ENCODE data around the gene POLR3E.
A peak's percentile ranks its signal among the peaks of the same experiment; 100 is the strongest.

The POLR3E gene

DNA sequence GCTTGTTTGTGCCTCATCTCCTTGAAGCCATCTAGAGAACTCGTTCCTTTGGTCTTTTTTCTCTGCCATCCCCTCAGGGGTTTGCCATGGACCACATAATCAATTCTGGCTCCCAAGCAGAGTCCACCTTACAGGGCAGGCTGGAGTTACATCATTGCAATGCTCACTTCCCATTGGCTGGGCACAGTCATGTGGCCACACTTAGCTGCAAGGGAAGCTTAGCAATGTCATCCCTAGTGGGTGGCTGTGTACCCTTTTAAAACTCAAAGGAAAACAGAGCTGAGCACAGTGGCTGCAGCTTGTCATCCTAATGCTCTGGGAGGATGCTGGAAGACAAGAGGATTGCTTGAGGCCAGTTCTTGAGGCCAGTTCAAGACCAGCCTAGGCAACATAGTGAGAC, 41.9 kb upstream of the POLR3E start:
- no CpG with 5 or more reads among the region's 1 CpG for WGBS, 2 donors (ENCODE audit: extremely low coverage in 2 of 2, insufficient read length in 2 of 2, insufficient replicate concordance in 1 of 2)
- no peak overlapping the region for H3K14ac ChIP-seq (ENCODE audit: low read length)
- H3K27me3 ChIP-seq (ENCODE audit: control insufficient read depth in 3 of 3, insufficient read depth in 3 of 3, low read depth in 1 of 3, low read length in 3 of 3): no peaks in the 10 kb centered on the region
- no peak overlapping the region for H2BK12ac ChIP-seq (ENCODE audit: low read length)
- H3K9me3 ChIP-seq (replicated peaks in 1 of 2; ENCODE audit: control insufficient read depth in 2 of 2, insufficient read depth in 1 of 2, low read depth in 1 of 2, low read length in 2 of 2): peaks cover 14 to 19% of the 10 kb centered on the region in 2 donors
- H3K4me3 ChIP-seq (ENCODE audit: low read length in 2 of 2): no peak overlapping the region
- DNase-seq (ENCODE audit: low spot score): no peak
- H4K8ac ChIP-seq (ENCODE audit: low read depth, low read length): no peak overlapping the region
- no peaks in the 10 kb centered on the region for H3K79me1 ChIP-seq (ENCODE audit: low read depth, low read length)
- H3K9ac ChIP-seq (ENCODE audit: low read depth, low read length, poor library complexity): no peak overlapping the region
- no peak overlapping the region for H2AK5ac ChIP-seq (ENCODE audit: low read depth, low read length)
- H3K36me3 ChIP-seq (replicated peaks in 1 of 2; ENCODE audit: control insufficient read depth in 2 of 2, insufficient read depth in 2 of 2, low read length in 2 of 2): peaks cover 29 to 55% of the 10 kb centered on the region in 2 donors
- no peak overlapping the region for H3K23ac ChIP-seq (ENCODE audit: low read depth, low read length, poor library complexity)
- no peaks in the 10 kb centered on the region for H3K4me1 ChIP-seq (ENCODE audit: control insufficient read depth in 2 of 2, insufficient read depth in 1 of 2, low read depth in 1 of 2, low read length in 2 of 2)
- H3K27ac ChIP-seq (replicated peaks; ENCODE audit: low read length): no peak overlapping the region
- H2BK15ac ChIP-seq (ENCODE audit: low read length): no peak overlapping the region
- no peak overlapping the region for H4K91ac ChIP-seq (ENCODE audit: low read depth, low read length, poor library complexity)
- no peak overlapping the region for H3K4ac ChIP-seq (ENCODE audit: low read length)
- no peak overlapping the region for H2AFZ ChIP-seq (ENCODE audit: low read length)
- no peak overlapping the region for H3K4me2 ChIP-seq (ENCODE audit: insufficient read depth, low read length, poor library complexity, severe bottlenecking)
- no peak overlapping the region for H2BK120ac ChIP-seq (ENCODE audit: low read depth, low read length)
- no peak overlapping the region for H2BK5ac ChIP-seq (ENCODE audit: low read length)
- no peak overlapping the region for H3K18ac ChIP-seq (ENCODE audit: low read length)

DNA sequence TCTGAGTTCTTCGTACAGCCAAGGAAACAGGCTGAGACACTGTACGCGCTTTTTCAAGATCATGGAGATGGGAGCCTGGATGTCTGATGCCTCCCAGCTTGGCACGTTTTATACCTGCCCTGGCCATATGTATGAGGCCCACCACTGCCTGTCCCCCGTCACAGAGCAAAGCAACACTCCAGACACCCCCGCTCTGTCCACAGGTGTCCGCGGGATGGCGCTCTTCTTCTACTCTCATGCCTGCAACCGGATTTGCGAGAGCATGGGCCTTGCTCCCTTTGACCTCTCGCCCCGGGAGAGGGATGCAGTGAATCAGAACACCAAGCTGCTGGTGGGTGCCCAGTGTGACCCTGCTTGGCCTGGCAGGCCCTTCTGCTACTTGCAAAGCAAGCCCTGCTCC, 39.8 kb upstream of the POLR3E start:
- Histone ChIP-seq H3K4me2 (ENCODE audit: insufficient read depth, low read length, poor library complexity, severe bottlenecking) (no peak overlapping the region), H2BK15ac (ENCODE audit: low read length) (no peak overlapping the region), H4K8ac (ENCODE audit: low read depth, low read length) (no peak overlapping the region), H3K18ac (ENCODE audit: low read length) (no peak overlapping the region), H2BK12ac (ENCODE audit: low read length) (no peak overlapping the region), H3K27me3 (ENCODE audit: control insufficient read depth in 3 of 3, insufficient read depth in 3 of 3, low read depth in 1 of 3, low read length in 3 of 3) (no peaks in the 10 kb centered on the region), H3K9ac (ENCODE audit: low read depth, low read length, poor library complexity) (no peak overlapping the region), H3K4me3 (ENCODE audit: low read length in 2 of 2) (no peak overlapping the region), H3K36me3 (replicated peaks in 1 of 2; ENCODE audit: control insufficient read depth in 2 of 2, insufficient read depth in 2 of 2, low read length in 2 of 2) (peaks cover 28 to 52% of the 10 kb centered on the region in 2 donors), H3K14ac (ENCODE audit: low read length) (no peak overlapping the region), H3K4ac (ENCODE audit: low read length) (no peak overlapping the region), H3K27ac (replicated peaks; ENCODE audit: low read length) (no peak overlapping the region), H3K23ac (ENCODE audit: low read depth, low read length, poor library complexity) (peak overlapping the region; percentile 53), H4K91ac (ENCODE audit: low read depth, low read length, poor library complexity) (no peak overlapping the region), H2AK5ac (ENCODE audit: low read depth, low read length) (no peak overlapping the region), H3K79me1 (ENCODE audit: low read depth, low read length) (no peaks in the 10 kb centered on the region), H3K9me3 (replicated peaks in 1 of 2; ENCODE audit: control insufficient read depth in 2 of 2, insufficient read depth in 1 of 2, low read depth in 1 of 2, low read length in 2 of 2) (peaks cover 18 to 22% of the 10 kb centered on the region in 2 donors), H3K4me1 (ENCODE audit: control insufficient read depth in 2 of 2, insufficient read depth in 1 of 2, low read depth in 1 of 2, low read length in 2 of 2) (no peaks in the 10 kb centered on the region), H2AFZ (ENCODE audit: low read length) (no peak overlapping the region), H2BK120ac (ENCODE audit: low read depth, low read length) (no peak overlapping the region), H2BK5ac (ENCODE audit: low read length) (no peak overlapping the region)
- no peak for DNase-seq (ENCODE audit: low spot score)
- no CpG with 5 or more reads among the region's 13 CpGs for WGBS, 2 donors (ENCODE audit: extremely low coverage in 2 of 2, insufficient read length in 2 of 2, insufficient replicate concordance in 1 of 2)

DNA sequence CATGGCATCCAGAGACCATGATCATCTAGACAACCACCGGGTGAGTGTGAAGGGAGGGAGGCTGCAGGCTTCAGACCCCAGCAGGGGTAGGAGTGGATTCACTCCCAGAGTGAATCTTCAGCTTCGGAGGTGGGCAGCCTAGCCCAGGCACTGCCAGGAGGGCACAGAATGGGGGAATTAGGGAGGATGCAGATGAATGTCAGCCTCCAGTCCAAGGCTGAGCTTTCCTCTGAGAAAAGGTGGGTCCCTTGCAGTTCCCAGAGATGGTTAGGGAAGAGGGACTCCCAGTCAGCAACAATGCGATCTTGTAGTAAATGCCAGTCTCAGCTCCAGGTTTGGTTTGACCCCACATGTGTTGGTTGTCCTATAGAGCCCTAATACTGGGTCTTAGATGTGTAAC, 36.7 kb upstream of the POLR3E start:
- no peak overlapping the region for H3K4me3 ChIP-seq (ENCODE audit: low read length in 2 of 2)
- H3K4me2 ChIP-seq (ENCODE audit: insufficient read depth, low read length, poor library complexity, severe bottlenecking): no peak overlapping the region
- peaks cover 14 to 16% of the 10 kb centered on the region in 2 donors for H3K9me3 ChIP-seq (replicated peaks in 1 of 2; ENCODE audit: control insufficient read depth in 2 of 2, insufficient read depth in 1 of 2, low read depth in 1 of 2, low read length in 2 of 2)
- H2BK15ac ChIP-seq (ENCODE audit: low read length): no peak overlapping the region
- DNase-seq (ENCODE audit: low spot score): no peak
- H3K36me3 ChIP-seq (replicated peaks in 1 of 2; ENCODE audit: control insufficient read depth in 2 of 2, insufficient read depth in 2 of 2, low read length in 2 of 2): peaks cover 25 to 51% of the 10 kb centered on the region in 2 donors
- WGBS, 2 donors (ENCODE audit: extremely low coverage in 2 of 2, insufficient read length in 2 of 2, insufficient replicate concordance in 1 of 2): no CpG with 5 or more reads among the region's 3 CpGs
- no peak overlapping the region for H2AFZ ChIP-seq (ENCODE audit: low read length)
- no peak overlapping the region for H3K18ac ChIP-seq (ENCODE audit: low read length)
- no peak overlapping the region for H2BK120ac ChIP-seq (ENCODE audit: low read depth, low read length)
- H3K14ac ChIP-seq (ENCODE audit: low read length): no peak overlapping the region
- H4K8ac ChIP-seq (ENCODE audit: low read depth, low read length): no peak overlapping the region
- H4K91ac ChIP-seq (ENCODE audit: low read depth, low read length, poor library complexity): no peak overlapping the region
- H3K27ac ChIP-seq (replicated peaks; ENCODE audit: low read length): no peak overlapping the region
- H3K23ac ChIP-seq (ENCODE audit: low read depth, low read length, poor library complexity): no peak overlapping the region
- H3K4me1 ChIP-seq (ENCODE audit: control insufficient read depth in 2 of 2, insufficient read depth in 1 of 2, low read depth in 1 of 2, low read length in 2 of 2): no peaks in the 10 kb centered on the region
- H3K4ac ChIP-seq (ENCODE audit: low read length): no peak overlapping the region
- no peaks in the 10 kb centered on the region for H3K27me3 ChIP-seq (ENCODE audit: control insufficient read depth in 3 of 3, insufficient read depth in 3 of 3, low read depth in 1 of 3, low read length in 3 of 3)
- H2BK5ac ChIP-seq (ENCODE audit: low read length): no peak overlapping the region
- H3K9ac ChIP-seq (ENCODE audit: low read depth, low read length, poor library complexity): no peak overlapping the region
- no peak overlapping the region for H2BK12ac ChIP-seq (ENCODE audit: low read length)
- no peak overlapping the region for H2AK5ac ChIP-seq (ENCODE audit: low read depth, low read length)
- H3K79me1 ChIP-seq (ENCODE audit: low read depth, low read length): no peaks in the 10 kb centered on the region

DNA sequence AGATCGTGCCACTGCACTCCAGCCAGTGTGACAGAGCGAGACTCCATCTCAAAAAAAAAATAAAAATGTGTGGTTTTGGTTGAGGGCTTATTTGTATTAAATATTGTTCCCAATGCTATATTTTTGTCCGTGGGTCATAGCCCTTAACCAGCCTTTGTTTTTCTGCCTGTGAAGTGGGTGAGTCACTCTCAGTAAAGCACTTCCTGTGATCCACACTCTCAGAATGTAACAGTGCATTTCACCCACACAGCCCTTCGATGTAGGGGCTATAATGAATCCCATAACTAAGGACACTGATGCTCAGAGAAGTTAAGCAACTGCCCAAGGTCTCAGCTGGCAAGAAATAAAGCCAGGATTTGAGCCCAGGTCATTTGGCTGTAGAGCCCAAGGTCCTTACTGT, 34.7 kb upstream of the POLR3E start:
- Histone ChIP-seq H3K79me1 (ENCODE audit: low read depth, low read length) (no peaks in the 10 kb centered on the region), H3K27me3 (ENCODE audit: control insufficient read depth in 3 of 3, insufficient read depth in 3 of 3, low read depth in 1 of 3, low read length in 3 of 3) (no peaks in the 10 kb centered on the region), H3K36me3 (replicated peaks in 1 of 2; ENCODE audit: control insufficient read depth in 2 of 2, insufficient read depth in 2 of 2, low read length in 2 of 2) (peaks cover 17 to 44% of the 10 kb centered on the region in 2 donors), H3K4me3 (ENCODE audit: low read length in 2 of 2) (no peak overlapping the region), H2AFZ (ENCODE audit: low read length) (no peak overlapping the region), H4K8ac (ENCODE audit: low read depth, low read length) (no peak overlapping the region), H3K4ac (ENCODE audit: low read length) (no peak overlapping the region), H3K9ac (ENCODE audit: low read depth, low read length, poor library complexity) (no peak overlapping the region), H2BK15ac (ENCODE audit: low read length) (no peak overlapping the region), H2BK5ac (ENCODE audit: low read length) (no peak overlapping the region), H3K23ac (ENCODE audit: low read depth, low read length, poor library complexity) (no peak overlapping the region), H3K18ac (ENCODE audit: low read length) (no peak overlapping the region), H4K91ac (ENCODE audit: low read depth, low read length, poor library complexity) (no peak overlapping the region), H3K4me1 (ENCODE audit: control insufficient read depth in 2 of 2, insufficient read depth in 1 of 2, low read depth in 1 of 2, low read length in 2 of 2) (no peaks in the 10 kb centered on the region), H3K9me3 (replicated peaks in 1 of 2; ENCODE audit: control insufficient read depth in 2 of 2, insufficient read depth in 1 of 2, low read depth in 1 of 2, low read length in 2 of 2) (peaks cover 11 to 15% of the 10 kb centered on the region in 2 donors), H3K4me2 (ENCODE audit: insufficient read depth, low read length, poor library complexity, severe bottlenecking) (no peak overlapping the region), H2BK120ac (ENCODE audit: low read depth, low read length) (no peak overlapping the region), H3K27ac (replicated peaks; ENCODE audit: low read length) (no peak overlapping the region), H2BK12ac (ENCODE audit: low read length) (no peak overlapping the region), H2AK5ac (ENCODE audit: low read depth, low read length) (no peak overlapping the region), H3K14ac (ENCODE audit: low read length) (no peak overlapping the region)
- no peak for DNase-seq (ENCODE audit: low spot score)
- WGBS, 2 donors (ENCODE audit: extremely low coverage in 2 of 2, insufficient read length in 2 of 2, insufficient replicate concordance in 1 of 2): no CpG with 5 or more reads among the region's 4 CpGs
